Activated naive CD4-positive, alpha-beta T cell treated with anti-CD3 and anti-CD28 coated beads for 36 hours (primary cell): Measurements from ENCODE around the gene PDE6B. TPM values are rescaled to one million over a fixed set of nuclear protein-coding genes. Genes with fewer than 3 reads are reported as not detected.

Source experiments
- CTCF ChIA-PET: fragments of 350-600 bp; sonication (Branson Sonifier 250); formaldehyde crosslinking; loops from one replicate; lab custom pipeline; 2021; ENCODE audit warnings: antibody characterized with exemption; lab: Charles Lee
- DNase-seq: peaks from one replicate; pipeline ENCODE4 v3.0.0-alpha.2; 2020
- H3K27ac Mint-ChIP-seq: one replicate; pipeline ENCODE4 v1.8.0; 2021; ENCODE audit warnings: mild to moderate bottlenecking, mixed read lengths
- H3K27me3 Mint-ChIP-seq: one replicate; pipeline ENCODE4 v1.8.0; 2021; ENCODE audit warnings: low read depth, mixed read lengths
- H3K36me3 Mint-ChIP-seq: one replicate; pipeline ENCODE4 v1.8.0; 2021; ENCODE audit warnings: low read depth, mixed read lengths
- H3K4me1 Mint-ChIP-seq: one replicate; pipeline ENCODE4 v1.8.0; 2021; ENCODE audit warnings: low read depth, mixed read lengths
- H3K4me3 Mint-ChIP-seq: one replicate; pipeline ENCODE4 v1.8.0; 2021; ENCODE audit warnings: mild to moderate bottlenecking, moderate library complexity, mixed read lengths
- H3K9me3 Mint-ChIP-seq: one replicate; pipeline ENCODE4 v1.8.0; 2021; ENCODE audit warnings: mixed read lengths
- intact Hi-C: fragments of 100-400 bp; cut with micrococcal nuclease; formaldehyde crosslinking; loops from one replicate; pipeline ENCODE4 v1.15.1; 2023
- total RNA-seq, 2 experiments: library from RNA; stranded (reverse); gene quantifications; one replicate each; pipeline ENCODE4 v1.2.3, GENCODE V29; 2021

The PDE6B gene
- total RNA-seq, 2 experiments from 2014 or later, result 17.4 to 18.1 TPM

DNA sequence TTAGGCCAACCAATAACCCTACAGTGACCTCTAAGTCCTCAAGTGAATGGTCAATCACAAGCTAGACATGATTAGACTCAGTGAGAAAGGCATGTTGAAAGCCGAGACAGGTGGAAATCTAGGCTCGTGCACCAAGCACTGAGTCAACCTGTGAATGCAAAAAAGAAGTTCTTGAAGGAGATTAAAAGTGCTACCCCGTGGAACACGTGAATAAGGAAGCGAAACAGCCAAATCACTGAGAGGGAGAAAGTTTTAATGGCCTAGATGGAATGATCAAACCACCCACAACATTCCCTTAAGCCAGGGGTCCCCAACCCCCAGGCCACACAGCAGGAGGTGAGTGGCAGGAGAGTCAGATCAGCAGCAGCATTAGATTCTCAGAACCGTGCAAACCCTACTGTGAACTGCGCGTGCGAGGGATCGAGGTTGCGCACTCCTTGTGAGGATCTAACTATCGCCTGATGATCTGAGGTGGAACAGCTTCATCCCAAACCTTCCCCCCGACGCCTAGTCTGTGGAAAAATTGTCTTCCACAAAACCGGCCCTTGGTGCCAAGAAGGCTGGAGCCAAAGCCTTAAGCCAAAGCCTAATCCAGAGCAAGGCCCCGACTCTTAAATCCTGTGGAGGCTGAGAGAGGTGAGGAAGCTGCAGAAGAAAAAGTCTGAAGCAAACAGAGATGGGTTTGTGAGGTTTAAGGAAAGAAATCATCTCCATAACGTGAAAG is 19.5 kb upstream of the PDE6B start:
- H3K27me3 Mint-ChIP-seq, result peaks cover 16% of the 10 kb centered on the region
- no peak for DNase-seq
- H3K4me3 Mint-ChIP-seq, result no peak overlapping the region
- H3K36me3 Mint-ChIP-seq, result no peaks in the 10 kb centered on the region
- intact Hi-C loops, result loop anchor here (10.0 kb wide), 1 partner anchor 361 kb away; no protein-coding TSS in a partner anchor
- H3K27ac Mint-ChIP-seq, result no peak overlapping the region
- peaks cover 2% of the 10 kb centered on the region for H3K4me1 Mint-ChIP-seq
- CTCF ChIA-PET, result no interaction called here
- no peaks in the 10 kb centered on the region for H3K9me3 Mint-ChIP-seq

DNA sequence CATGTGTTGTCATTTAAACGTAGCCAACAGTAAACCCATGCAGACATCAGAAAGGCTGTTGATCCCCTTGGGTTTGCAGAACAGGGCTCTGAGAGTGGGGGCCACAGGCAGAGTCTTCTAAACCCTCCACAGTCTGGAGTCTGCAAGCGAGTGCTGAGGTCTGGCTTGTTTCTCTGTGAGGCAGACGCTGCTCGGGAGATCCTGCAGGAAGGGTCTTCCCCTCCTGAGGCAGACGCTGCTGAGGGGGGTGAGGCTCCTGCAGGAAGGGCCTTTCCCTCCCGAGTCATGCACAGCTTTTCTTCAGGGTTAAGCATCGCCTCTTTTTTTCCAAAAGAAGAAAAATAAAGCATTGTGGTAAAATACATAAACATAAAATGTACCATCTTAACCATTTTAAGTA is 17.1 kb upstream of the PDE6B start:
- no peaks in the 10 kb centered on the region for H3K9me3 Mint-ChIP-seq
- H3K4me1 Mint-ChIP-seq, result peaks cover 2% of the 10 kb centered on the region
- H3K36me3 Mint-ChIP-seq, result no peaks in the 10 kb centered on the region
- intact Hi-C loops, result loop anchor here (10.0 kb wide), 1 partner anchor 363 kb away; no protein-coding TSS in a partner anchor
- CTCF ChIA-PET, result no interaction called here
- no peak for DNase-seq
- no peak overlapping the region for H3K4me3 Mint-ChIP-seq
- H3K27ac Mint-ChIP-seq, result no peak overlapping the region
- peaks cover 13% of the 10 kb centered on the region for H3K27me3 Mint-ChIP-seq

DNA sequence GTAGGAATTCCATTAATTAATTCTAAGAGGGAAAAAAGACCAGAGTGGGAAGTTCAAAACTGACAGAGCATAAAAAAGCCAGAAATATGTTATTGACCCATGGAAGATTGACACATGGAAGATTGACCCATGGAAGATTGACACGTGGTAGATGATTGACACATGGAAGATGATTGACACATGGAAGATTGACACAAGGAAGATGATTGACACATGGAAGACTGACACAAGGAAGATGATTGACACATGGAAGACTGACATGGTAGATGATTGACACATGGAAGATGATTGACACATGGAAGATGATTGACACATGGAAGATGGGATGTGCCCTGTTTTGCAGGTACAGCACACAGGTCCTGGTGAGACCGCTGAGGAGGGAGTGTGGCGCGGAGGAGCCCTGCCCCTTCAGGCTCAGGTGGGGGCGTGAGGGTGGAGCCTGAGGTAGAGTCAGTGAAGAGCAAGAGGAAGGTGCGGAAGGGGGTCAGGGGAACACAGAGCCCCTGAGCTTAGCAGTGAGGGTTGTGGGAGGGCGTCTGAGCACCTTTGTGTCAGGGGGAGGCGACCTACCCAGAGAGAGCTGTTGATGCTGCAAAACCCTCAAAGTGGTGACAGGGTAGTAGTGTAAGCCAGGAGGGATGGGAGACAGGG is 15.8 kb upstream of the PDE6B start:
- CTCF ChIA-PET, result no interaction called here
- no peak overlapping the region for H3K4me3 Mint-ChIP-seq
- intact Hi-C loops, result loop anchor here (10.0 kb wide), 1 partner anchor 365 kb away; no protein-coding TSS in a partner anchor
- H3K27ac Mint-ChIP-seq, result no peak overlapping the region
- peaks cover 2% of the 10 kb centered on the region for H3K4me1 Mint-ChIP-seq
- no peaks in the 10 kb centered on the region for H3K36me3 Mint-ChIP-seq
- DNase-seq, result no peak
- peaks cover under 1% of the 10 kb centered on the region for H3K9me3 Mint-ChIP-seq
- H3K27me3 Mint-ChIP-seq, result peaks cover 13% of the 10 kb centered on the region

DNA sequence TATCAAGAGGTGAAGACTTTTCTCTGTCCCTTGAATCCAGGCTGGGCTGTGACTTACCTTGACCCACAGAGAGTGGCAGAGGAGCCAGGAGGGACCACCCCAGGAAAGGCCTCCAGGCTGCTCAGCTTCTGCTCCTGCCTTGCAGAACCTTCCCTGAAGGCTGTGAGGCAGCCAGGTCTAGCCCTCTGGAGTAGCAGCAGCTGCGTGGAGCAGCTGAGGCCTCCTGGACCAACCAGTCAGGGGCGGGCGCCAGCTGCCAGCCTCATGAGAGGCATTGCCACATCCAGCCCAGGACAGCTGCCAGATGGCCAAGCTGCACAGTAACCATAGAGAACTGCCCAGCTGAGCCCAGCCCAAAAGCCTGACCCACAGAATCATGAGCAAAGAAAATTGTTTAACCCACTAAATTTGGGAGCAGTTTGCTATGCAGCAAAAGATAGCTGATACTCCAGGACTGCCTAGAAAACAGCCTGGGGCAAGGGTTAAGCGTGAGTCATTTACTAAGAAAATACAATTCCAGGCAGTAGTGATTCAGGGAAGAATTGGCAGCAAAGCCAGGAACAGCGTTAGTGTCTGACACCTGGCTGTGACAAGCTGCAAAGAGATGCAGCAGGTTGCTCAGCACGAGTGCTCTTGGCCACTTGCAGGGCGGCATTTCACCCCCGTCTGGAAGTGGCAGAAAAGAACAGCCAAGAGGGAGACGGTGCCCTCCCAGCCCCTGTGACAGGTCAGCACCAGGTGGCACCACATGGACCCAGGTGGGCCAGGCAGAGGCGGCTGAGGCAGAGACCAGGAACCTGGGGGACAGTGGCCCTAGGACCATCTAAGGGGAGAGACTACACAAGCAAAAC is 14.7 kb upstream of the PDE6B start:
- CTCF ChIA-PET, result no interaction called here
- DNase-seq, result no peak
- intact Hi-C loops, result no loop called here
- no peak overlapping the region for H3K27ac Mint-ChIP-seq
- no peaks in the 10 kb centered on the region for H3K4me1 Mint-ChIP-seq
- no peaks in the 10 kb centered on the region for H3K36me3 Mint-ChIP-seq
- H3K9me3 Mint-ChIP-seq, result peaks cover 2% of the 10 kb centered on the region
- H3K4me3 Mint-ChIP-seq, result no peak overlapping the region
- peaks cover 13% of the 10 kb centered on the region for H3K27me3 Mint-ChIP-seq

- H3K4me1 Mint-ChIP-seq, result no peaks in the 10 kb centered on the region
- intact Hi-C loops, result no loop called here
- DNase-seq, result no peak
- H3K4me3 Mint-ChIP-seq, result no peak overlapping the region
- H3K27me3 Mint-ChIP-seq, result peaks cover 13% of the 10 kb centered on the region
- H3K36me3 Mint-ChIP-seq, result no peaks in the 10 kb centered on the region
- CTCF ChIA-PET, result no interaction called here
- H3K9me3 Mint-ChIP-seq, result peaks cover 2% of the 10 kb centered on the region
- H3K27ac Mint-ChIP-seq, result no peak overlapping the region
Measured at GRCh38 chr4:612052-612748, 13.2 kb upstream of the PDE6B start.

DNA sequence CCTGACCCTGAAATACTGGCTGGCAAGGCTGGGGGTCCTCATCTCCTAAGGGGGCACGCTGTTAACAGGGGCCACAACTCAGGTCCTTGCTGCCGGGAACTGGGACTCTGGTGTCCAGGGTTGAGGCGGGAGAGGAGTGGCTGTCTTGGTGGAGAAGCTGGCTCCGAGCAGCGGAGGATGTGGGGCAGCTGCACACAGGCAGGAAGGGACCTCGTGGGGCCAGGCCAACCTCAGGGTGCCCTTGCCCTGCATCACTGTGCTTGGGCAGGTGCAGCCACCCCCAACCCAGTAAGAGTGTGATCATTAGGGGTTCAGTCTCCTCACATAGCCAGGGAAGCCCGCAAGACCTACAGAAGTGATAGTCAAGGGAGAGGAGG is 12.6 kb upstream of the PDE6B start:
- Mint-ChIP-seq H3K36me3 (no peaks in the 10 kb centered on the region), H3K4me1 (no peaks in the 10 kb centered on the region), H3K9me3 (peaks cover 2% of the 10 kb centered on the region), H3K4me3 (no peak overlapping the region), H3K27ac (no peak overlapping the region), H3K27me3 (peaks cover 15% of the 10 kb centered on the region)
- CTCF ChIA-PET, result interaction anchor here (1.2 kb wide), 1 partner anchor 12 kb away, joined by 3 read pairs; no protein-coding TSS in a partner anchor
- intact Hi-C loops, result no loop called here
- DNase-seq, result no peak

DNA sequence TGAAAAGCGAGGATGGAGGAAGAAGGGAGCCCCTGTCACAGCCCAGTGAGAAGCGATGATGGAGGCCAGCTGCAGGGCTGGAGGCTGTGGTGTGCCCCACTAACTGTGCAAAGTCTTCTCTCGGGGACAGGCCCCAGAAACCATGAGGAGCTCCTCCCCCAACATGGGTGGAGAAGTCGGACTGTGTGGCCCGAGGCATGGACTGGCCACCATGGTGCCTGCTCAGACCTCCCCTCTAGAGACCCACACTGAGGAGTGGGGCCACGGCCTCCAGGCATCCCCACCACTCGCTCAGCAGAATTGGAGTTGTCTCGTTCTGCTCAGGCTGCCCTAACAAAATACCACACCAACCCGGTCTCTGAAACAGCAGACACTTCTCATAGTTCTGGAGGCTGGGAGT is 12.2 kb upstream of the PDE6B start:
- peaks cover 19% of the 10 kb centered on the region for H3K27me3 Mint-ChIP-seq
- no peaks in the 10 kb centered on the region for H3K36me3 Mint-ChIP-seq
- intact Hi-C loops, result no loop called here
- DNase-seq, result no peak
- H3K4me1 Mint-ChIP-seq, result no peaks in the 10 kb centered on the region
- H3K27ac Mint-ChIP-seq, result no peak overlapping the region
- no peak overlapping the region for H3K4me3 Mint-ChIP-seq
- H3K9me3 Mint-ChIP-seq, result peaks cover 2% of the 10 kb centered on the region
- CTCF ChIA-PET, result interaction anchor here (1.2 kb wide), 1 partner anchor 12 kb away, joined by 3 read pairs; no protein-coding TSS in a partner anchor

DNA sequence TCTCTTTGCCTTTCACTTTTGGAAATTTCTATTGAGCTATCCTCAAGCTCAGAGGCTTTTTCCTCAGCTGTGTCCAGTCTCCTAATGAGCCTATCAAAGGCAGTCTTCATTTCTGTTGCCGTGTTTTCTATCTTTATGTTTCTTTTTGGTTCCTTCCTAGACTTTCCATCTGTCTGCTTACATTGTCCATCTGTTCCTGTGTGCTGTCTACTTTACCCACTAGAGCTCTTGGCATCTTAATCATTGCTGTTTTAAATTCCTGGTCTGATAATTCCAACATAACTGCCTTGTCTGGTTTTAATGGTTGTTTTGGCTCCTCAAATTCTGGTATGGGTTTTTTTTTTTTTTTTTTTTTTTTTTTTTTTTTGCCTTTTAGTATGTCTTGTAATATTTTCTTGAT is 9.3 kb upstream of the PDE6B start:
- intact Hi-C loops, result no loop called here
- Mint-ChIP-seq H3K27me3 (peaks cover 10% of the 10 kb centered on the region), H3K4me3 (no peak overlapping the region), H3K27ac (no peak overlapping the region), H3K4me1 (no peaks in the 10 kb centered on the region), H3K9me3 (peaks cover 2% of the 10 kb centered on the region), H3K36me3 (no peaks in the 10 kb centered on the region)
- CTCF ChIA-PET, result no interaction called here
- DNase-seq, result no peak

DNA sequence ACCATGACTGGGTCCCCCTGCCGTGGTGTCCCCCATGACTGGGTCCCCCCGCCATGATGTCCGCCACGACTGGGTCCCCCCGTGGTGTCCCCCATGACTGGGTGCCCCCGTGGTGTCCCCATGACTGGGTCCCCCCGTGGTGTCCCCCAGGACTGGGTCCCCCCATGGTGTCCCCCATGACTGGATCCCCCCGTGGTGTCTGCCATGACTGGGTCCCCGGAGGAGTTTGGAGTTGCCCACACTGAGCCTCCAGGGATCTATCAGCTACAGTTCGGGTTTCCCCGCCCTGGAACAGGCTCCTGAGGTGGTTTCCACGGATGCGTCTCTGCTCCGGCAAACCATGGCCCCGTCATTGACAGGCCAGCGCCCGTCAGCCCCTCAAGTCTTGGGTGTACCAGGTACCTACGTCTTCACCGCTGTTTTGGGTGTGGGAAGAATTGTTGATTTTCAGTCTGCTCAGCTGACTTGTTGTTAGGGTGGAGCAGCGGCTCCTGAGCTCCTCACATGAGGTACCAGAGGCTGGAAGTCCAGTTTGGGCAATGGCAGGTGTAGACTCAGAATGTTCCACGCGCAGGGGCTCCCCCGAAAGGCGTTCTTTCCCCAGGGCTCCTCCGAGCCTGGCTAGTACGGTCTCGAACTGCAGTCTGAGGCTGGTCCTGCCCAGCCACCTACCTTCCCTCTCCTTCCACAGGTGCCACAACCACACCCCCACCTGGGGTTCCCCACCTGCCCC is 8.3 kb upstream of the PDE6B start:
- Mint-ChIP-seq H3K4me3 (no peak overlapping the region), H3K27ac (no peak overlapping the region), H3K36me3 (no peaks in the 10 kb centered on the region), H3K4me1 (no peaks in the 10 kb centered on the region), H3K9me3 (peaks cover 2% of the 10 kb centered on the region), H3K27me3 (peaks cover 10% of the 10 kb centered on the region)
- CTCF ChIA-PET, result no interaction called here
- intact Hi-C loops, result no loop called here
- DNase-seq, result no peak

GRCh38 chr4:617644-618641 is 7.4 kb upstream of the PDE6B start:
- CTCF ChIA-PET, result no interaction called here
- peaks cover 10% of the 10 kb centered on the region for H3K27me3 Mint-ChIP-seq
- H3K36me3 Mint-ChIP-seq, result no peaks in the 10 kb centered on the region
- no peak overlapping the region for H3K4me3 Mint-ChIP-seq
- H3K9me3 Mint-ChIP-seq, result peaks cover 2% of the 10 kb centered on the region
- no peaks in the 10 kb centered on the region for H3K4me1 Mint-ChIP-seq
- no peak for DNase-seq
- intact Hi-C loops, result no loop called here
- no peak overlapping the region for H3K27ac Mint-ChIP-seq

GRCh38 chr4:620201-620600 is 5.2 kb upstream of the PDE6B start:
- Mint-ChIP-seq H3K9me3 (no peaks in the 10 kb centered on the region), H3K4me1 (no peaks in the 10 kb centered on the region), H3K36me3 (no peaks in the 10 kb centered on the region), H3K27ac (no peak overlapping the region), H3K27me3 (peaks cover 13% of the 10 kb centered on the region), H3K4me3 (no peak overlapping the region)
- DNase-seq, result no peak
- intact Hi-C loops, result no loop called here
- CTCF ChIA-PET, result no interaction called here
